ENCODE results near the gene CHST12. TPM values are rescaled to one million over a fixed set of nuclear protein-coding genes. Genes with fewer than 3 reads are reported as not detected.
"Not testable (repeated sequence)": the region's sequence is repeated elsewhere in the genome, so short reads cannot be mapped to it uniquely, and the experiment has no call there.

CHST12 gene
- total and polyA plus RNA-seq, 11 donors, result 12.5 to 20.7 (median 14.8) TPM

- no peaks in the 10 kb centered on the region for H3K27me3 ChIP-seq
- no peak overlapping the region for H3K4me3 ChIP-seq
- TF ChIP-seq CTCF (IDR thresholded peaks at IDR 0.05) (no peak), POLR2A (IDR thresholded peaks at IDR 0.05) (no peak)
- peak overlapping the region in 5 of 12 donors; percentile 23 to 57 (median 39) for H3K27ac ChIP-seq
- 68 to 86% (median 78%) methylated on average over 12 to 31 of the region's 31 CpGs for WGBS, 4 donors
- peaks cover 0 to 20% (median 11%) of the 10 kb centered on the region in 12 donors for H3K4me1 ChIP-seq
- intact Hi-C loops (cut with DNase I), result no loop called here
- no peaks in the 10 kb centered on the region for H3K9me3 ChIP-seq
- no peaks in the 10 kb centered on the region for H3K36me3 ChIP-seq
- DNase-seq (peak in 4 of 5 donors; percentile 76 to 82 (median 78)), ATAC-seq (peak; percentile 70 to 95 (median 80))
Measured at GRCh38 chr7:2387897-2388636, 15.3 kb upstream of the CHST12 start.

GRCh38 chr7:2388637-2388954 lies 14.8 kb upstream of the CHST12 start:
- Histone ChIP-seq H3K36me3 (no peaks in the 10 kb centered on the region), H3K27ac (peak overlapping the region in 3 of 12 donors; percentile 23 to 57 (median 38)), H3K9me3 (no peaks in the 10 kb centered on the region), H3K27me3 (no peaks in the 10 kb centered on the region), H3K4me3 (no peak overlapping the region), H3K4me1 (peaks cover 0 to 23% (median 13%) of the 10 kb centered on the region in 12 donors)
- no peak for ATAC-seq
- no peak for DNase-seq
- WGBS, 4 donors, result 90 to 98% (median 90%) methylated on average over 2 to 5 of the region's 5 CpGs
- TF ChIP-seq POLR2A (IDR thresholded peaks at IDR 0.05) (no peak), CTCF (IDR thresholded peaks at IDR 0.05) (no peak)
- intact Hi-C loops (cut with DNase I), result no loop called here

DNA sequence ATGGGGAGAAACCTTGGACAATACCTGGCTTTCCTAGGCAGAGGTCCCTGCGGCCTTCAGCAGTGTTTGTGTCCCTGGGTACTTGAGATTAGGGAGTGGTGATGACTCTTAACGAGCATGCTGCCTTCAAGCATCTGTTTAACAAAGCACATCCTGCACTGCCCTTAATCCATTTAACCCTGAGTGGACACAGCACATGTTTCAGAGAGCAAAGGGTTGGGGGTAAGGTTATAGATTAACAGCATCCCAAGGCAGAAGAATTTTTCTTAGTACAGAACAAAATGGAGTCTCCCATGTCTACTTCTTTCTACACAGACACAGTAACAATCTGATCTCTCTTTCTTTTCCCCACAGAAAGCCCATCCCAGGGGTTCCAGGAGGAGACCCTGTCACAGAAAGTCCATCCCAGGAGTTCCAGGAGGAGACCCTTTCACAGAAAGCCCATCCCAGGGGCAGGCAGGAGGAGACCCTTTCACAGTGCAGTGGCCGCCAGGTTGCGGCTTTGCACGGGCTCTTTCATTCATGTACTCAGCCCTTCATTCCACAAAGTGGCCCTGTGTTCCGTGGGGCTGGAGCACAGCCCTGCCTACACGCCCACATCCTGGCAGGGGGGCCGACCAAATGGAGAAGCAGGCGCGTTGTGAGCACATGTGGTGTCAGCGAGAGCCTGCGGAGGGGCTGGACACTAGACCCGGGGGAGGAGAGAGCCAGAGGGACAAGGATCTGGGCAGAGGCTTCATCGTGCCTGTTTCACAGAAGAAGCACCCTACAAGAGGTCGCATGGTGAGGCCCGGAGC lies 13.2 kb upstream of the CHST12 start:
- ATAC-seq (peak; percentile 24 to 73 (median 62)), DNase-seq (peak in 4 of 5 donors; percentile 49 to 60 (median 55))
- intact Hi-C loops (cut with DNase I); H3K36me3 ChIP-seq; H3K4me3 ChIP-seq; H3K27ac ChIP-seq; H3K9me3 ChIP-seq; H3K27me3 ChIP-seq: not testable (repeated sequence)
- peaks cover 0 to 26% (median 13%) of the 10 kb centered on the region in 12 donors for H3K4me1 ChIP-seq
- WGBS, 4 donors, result 31 to 47% (median 40%) methylated on average over 13 to 16 of the region's 16 CpGs

DNA sequence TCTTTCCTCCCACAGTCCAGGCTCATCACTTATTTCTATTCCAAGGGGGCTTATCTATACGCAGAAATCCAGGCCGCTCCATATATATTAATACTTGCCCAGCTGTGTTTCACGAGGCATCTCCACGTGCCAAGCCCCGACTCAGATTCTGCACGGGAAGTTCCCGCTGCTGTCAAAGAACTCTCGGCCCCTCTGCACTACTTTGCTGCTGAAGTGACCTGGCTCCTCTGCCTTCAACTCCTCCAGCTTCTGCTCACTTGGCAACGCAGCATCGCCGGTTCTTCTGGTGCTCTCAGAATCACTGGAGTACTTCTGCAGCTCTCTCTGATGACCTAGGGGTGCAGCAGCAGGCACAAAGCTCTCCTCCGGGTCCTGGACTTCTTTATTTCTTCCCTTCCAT lies 9.7 kb upstream of the CHST12 start:
- Histone ChIP-seq H3K4me1 (peaks cover 0 to 25% (median 8%) of the 10 kb centered on the region in 12 donors), H3K27ac (no peak overlapping the region), H3K4me3 (no peak overlapping the region), H3K27me3 (no peaks in the 10 kb centered on the region), H3K9me3 (no peaks in the 10 kb centered on the region), H3K36me3 (no peaks in the 10 kb centered on the region)
- peak in 1 of 5 donors; percentile 10 for DNase-seq
- intact Hi-C loops (cut with DNase I), result no loop called here
- 28 to 30% (median 30%) methylated on average over 12 of the region's 12 CpGs for WGBS, 4 donors
- TF ChIP-seq POLR2A (IDR thresholded peaks at IDR 0.05) (no peak), CTCF (IDR thresholded peaks at IDR 0.05) (no peak)
- ATAC-seq, result no peak
